ENCODE data around the gene KCTD19.
A peak's percentile ranks its signal among the peaks of the same experiment; 100 is the strongest.
"Not testable (repeated sequence)": the region's sequence is repeated elsewhere in the genome, so short reads cannot be mapped to it uniquely, and the experiment has no call there.

KCTD19 gene

DNA sequence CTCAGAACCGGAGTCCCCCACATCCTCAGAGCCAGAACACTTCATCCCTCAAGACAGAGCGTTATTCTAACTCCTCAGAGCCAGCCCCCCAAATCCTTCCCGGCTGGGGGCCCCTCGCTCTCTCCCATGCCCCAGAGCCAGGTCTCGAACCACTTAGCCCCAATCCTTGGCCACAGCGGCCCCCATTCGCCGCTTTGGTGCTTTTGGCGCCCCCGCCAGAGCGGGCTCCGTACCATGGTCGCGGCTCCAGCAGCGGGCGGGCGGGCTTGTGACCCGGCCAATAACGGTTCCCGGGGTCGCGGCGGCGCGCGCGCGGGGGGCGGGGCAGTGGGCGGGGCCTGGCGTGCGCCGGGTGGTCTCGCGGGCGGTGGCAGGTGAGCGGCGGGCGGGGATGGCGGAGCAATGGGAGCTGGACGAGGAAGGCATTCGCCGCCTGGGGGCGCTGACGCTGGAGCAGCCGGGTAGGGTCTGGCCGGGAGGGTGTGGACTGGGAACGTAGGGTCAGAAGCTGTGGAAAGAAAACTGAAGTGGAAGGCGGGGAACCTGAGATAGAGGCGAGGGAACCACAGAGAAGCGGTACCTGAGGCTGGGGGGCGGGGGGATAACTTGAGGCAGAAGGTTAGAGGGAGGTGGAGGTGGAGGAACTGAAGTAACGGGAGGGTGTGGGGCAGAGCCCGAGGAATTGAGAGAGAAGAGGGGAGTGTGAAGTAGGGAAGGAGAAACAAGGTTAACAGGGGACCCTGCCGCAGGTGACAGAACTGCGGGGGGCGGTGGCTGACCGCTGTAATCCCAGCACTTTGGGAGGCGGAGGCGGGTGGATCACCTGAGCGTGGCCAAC lies at the start of gene KCTD19, which contains the start of gene LRRC36:
KCTD19 (minus strand) TSS at position 270 of the 838 bp plus-strand sequence; CDS start at position 236, 34 bp downstream.
LRRC36 (plus strand) TSS at position 344 of the 838 bp plus-strand sequence; CDS start at position 392, 48 bp downstream.
- peak; percentile 23 for DNase-seq (ENCODE audit: low read depth)

DNA sequence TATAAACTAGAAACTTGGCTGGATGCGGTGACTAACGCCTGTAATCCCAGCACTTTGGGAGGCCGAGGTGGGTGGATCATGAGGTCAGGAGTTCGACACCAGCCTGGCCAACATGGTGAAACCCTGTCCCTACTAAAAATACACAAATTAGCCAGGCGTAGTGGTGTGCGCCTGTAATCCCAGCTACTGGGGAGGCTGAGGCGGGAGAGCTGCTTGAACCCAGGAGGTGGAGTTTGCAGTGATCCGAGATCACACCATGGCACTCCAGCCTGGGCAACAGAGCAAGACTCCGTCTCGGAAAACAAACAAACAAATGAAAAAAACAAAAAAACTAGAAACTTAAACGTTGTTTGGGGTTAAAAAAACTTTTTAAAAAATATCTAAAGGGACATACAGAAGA lies 49.5 kb upstream of the KCTD19 start:
- DNase-seq (ENCODE audit: low read depth) = not testable (repeated sequence)

DNA sequence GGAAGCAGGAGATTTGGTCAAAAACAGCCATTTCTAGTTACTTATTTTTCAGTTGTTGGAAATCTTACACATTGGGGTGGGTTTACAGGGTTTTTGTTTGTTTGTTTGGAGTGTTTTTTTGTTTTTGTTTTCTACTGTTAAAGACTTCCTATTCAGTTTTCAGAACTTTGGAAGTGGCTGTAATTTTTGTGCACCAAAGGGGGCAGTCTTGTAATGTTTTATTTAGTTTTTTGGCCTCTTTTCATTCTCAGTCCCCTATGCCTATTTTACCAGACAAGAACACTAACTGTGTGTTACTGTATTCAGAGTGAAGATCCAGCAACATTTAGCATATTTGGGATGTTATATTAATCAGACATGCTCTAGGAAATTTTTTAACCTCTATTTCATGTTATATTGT lies 46.1 kb upstream of the KCTD19 start:
- no peak for DNase-seq (ENCODE audit: low read depth)

DNA sequence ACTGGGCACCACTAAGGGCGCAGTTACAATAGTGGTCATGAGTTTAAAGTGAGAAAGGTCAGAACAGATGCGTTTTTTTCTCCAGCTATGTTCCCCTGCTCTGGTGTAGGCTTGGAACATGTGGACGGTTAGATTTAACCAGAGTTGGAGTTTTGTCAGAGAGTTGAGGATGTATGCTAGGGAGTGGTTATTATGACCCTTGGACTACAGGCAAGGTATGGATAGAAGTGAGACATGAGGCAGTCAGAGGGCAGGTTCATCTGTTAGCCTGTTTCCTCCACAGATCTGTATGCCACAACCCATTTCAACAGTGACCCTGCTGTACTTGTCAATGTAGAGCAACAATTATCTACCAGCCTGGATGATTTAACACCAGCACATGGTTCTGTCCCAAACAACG lies 44.1 kb upstream of the KCTD19 start:
- no peak for DNase-seq (ENCODE audit: low read depth)

DNA sequence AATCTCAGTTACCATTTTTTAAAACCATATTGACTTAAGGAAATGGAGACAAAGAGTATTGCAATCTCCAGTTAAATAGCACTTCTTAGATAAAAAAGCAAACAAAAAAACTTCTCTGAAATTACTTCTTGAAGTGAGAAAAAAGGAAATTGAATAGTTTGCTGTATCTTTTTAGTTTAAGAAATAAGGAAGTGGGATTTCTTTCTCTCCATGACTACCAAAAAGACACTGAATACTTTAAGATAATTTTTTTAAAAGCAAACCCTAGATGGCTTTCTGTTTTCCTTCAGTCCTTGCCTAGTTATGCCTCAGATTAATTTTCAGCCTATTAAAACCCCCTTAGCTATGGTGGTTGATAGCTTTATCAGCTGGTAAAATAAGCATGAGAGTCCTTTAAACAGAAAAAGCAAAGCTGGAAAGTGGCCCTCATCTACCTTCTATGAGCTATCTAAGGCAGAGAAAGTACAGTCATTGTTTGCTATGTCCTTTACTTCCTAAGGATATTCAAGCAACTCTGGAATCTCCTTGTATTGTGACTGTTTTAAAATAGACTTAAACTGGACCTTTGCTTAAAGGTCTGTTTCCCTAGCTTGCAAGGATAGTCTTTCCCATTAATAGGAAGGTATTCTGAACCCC lies 38.2 kb upstream of the KCTD19 start:
- no peak for DNase-seq (ENCODE audit: low read depth)

DNA sequence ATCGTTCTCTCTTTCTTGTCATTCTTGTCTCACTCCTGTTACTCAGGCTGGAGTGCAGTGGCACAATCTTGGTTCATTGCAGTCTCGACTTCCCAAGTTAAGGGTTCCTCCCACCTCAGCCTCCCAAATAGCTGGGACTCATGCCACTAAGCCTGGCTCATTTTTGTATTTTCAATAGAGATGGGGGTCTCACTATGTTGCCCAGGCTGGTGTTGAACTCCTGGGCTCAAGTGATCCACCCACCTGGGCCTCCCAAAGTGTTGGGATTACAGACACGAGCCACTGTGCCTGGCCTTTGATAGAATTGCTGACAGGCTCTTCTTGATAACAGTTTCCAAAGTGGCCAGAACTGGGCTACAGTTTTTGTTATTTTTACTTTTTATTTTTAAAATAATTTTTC lies 34.5 kb upstream of the KCTD19 start:
- no peak for DNase-seq (ENCODE audit: low read depth)

DNA sequence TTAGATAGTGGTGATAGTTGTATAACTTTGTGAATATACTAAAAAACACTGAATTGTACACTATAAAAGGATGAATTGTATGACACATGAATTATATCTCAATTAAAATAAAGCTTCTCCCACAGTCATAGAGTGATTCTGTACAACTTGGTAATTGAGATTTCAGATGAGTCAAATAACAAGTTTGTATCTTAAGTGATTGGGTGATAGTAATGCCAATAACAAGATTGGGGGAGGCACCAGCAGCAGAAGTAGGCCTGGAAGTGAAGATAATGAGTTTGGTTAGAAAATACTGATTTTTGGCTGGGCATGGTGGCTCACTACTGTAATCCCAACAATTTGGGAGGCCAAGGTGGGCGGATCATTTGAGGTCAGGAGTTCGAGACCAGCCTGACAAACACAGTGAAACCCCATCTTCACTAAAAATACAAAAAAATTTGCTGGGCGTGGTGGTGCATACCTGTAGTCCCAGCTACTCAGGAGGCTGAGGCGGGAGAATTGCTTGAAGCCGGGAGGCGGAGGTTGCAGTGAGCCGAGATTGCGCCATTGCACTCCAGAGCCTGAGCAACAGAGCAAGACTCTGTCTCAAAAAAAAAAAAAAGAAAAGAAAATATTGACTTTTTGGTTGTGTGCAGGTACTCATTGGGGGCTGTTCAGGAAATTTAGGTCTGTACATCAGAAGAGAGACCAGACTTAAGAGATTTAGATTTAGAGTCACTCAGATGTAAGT lies 33.2 kb upstream of the KCTD19 start:
- DNase-seq (ENCODE audit: low read depth) = not testable (repeated sequence)

DNA sequence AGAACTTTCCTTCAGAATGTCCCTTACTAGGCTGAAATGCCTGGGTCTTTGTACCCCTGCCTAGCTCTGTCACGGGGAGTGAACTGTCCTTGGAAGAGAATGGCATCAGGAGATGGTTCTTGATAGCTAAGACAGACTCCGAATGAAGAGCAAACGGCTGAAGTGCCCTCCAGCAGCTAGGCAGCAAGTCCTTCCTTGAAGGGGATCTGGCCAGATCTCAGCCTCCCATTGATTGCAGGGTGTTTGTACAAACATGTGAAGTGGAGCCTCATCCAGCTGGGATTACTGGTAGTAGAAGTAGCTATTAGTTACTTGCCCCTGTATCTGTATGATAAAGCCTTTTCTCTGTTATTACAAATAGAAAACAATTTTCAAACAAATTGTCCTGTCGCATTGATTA lies 31.0 kb upstream of the KCTD19 start:
- DNase-seq (ENCODE audit: low read depth) = no peak

DNA sequence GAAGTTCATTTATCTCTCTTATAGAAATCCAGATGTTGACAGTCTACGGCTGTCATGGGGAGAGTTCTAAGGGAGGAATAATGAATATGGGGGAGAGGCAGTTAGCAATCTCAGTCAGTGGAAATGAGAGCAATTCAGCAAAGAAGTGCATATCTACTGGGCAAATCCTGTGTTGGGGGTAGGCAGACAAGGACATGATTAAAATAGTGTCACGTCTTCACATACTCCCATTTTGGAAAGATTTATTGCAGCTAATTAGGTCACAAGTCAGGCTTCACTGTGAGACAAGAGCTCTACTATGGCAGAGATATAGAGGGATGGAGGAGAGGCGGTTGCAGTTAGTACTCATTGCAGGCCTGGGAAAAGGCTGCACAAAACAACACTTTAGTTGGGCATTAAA lies 29.9 kb upstream of the KCTD19 start:
- DNase-seq (ENCODE audit: low read depth) = no peak

DNA sequence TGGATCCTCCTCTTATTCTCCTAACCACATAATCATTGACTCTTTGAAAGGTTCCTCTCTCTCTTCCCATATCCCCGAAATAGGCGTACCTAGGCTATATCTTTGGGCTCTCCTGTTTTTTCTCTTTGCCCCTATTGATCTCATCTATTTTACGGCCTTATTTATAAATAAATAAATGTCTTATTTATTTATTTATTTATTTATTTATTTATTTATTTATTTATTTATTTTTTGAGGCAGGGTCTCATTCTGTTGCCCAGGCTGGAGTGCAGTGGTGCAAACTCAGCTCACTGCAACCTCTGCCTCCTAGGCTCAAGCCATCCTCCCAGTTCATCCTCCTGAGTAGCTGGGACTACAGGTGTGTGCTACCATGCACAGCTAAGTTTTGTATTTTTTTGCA lies 25.9 kb upstream of the KCTD19 start:
- DNase-seq (ENCODE audit: low read depth) = not testable (repeated sequence)

DNA sequence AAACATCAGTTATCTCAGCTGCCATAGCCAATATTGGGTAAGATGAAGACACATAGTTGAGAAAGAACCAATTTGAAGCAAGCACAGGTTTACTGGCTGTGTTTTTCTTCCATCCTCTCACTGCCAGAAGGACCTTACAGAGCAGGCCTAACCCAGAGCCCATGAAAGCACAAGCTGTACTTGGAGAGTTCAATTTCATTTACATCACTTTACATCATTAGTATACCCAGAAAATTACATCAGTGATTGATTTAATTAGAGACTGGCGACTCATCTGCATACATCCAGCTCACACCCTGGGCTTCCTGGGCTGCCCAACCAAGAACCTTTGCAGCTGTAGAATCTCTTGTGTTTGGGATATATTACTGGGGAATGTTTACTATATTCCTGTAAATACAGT lies 23.8 kb upstream of the KCTD19 start:
- DNase-seq (ENCODE audit: low read depth) = no peak

DNA sequence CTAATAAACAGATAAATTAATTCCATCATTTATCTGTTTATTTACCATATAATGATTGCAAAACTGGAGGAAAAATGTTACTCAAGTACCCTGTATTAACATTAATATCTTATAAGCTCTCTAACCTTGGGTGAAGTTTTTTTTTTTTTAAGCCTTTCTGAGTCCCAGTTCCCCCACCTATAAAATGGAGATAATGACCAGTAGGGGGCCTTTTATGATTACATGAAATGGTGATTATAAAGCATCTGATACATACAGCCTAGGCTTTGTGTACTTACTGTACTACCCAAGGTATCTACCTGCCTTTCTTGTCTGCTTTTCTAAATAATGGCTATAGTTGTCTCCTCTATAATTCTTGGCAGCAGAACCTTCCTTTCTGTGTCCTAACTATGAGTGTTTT lies 22.6 kb upstream of the KCTD19 start:
- peak; percentile 28 for DNase-seq (ENCODE audit: low read depth)

DNA sequence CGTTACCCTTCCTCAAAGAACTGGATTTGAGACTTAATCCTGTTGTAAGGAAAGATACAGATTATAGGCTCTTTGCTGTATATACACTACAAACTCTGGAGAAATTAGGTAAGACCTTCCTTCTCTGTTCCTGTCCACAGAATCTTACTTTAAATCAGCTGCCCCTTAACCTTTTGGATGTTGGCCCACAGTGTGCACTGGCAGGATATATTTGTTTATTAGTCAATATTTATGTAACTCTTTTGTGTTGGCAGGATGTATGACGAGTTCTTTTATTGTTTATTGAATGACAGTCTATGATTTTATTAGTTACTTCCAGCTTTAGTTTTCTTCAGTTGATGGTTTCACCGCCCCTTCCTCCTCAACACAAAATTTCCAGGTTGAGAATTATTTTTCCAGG lies 19.8 kb upstream of the KCTD19 start:
- DNase-seq (ENCODE audit: low read depth) = no peak

DNA sequence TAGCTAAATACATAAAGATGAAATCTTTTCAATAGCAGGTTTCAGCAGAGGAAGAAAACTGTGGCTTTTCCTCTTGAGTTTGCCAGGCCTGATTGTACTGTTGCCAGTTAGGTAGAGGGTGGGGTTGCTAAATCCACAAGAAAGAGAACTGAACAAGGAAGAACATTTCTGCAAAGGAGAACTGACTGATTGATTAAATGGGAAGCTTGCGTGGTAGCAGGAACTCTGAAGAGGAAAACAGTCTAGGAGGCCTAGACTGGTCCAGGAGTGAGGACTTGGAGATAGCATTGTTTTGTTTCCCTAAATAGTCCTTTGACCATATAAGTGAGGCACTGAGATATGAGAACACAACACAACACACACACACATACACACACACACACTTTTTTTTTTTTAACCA lies 18.9 kb upstream of the KCTD19 start:
- no peak for DNase-seq (ENCODE audit: low read depth)

DNA sequence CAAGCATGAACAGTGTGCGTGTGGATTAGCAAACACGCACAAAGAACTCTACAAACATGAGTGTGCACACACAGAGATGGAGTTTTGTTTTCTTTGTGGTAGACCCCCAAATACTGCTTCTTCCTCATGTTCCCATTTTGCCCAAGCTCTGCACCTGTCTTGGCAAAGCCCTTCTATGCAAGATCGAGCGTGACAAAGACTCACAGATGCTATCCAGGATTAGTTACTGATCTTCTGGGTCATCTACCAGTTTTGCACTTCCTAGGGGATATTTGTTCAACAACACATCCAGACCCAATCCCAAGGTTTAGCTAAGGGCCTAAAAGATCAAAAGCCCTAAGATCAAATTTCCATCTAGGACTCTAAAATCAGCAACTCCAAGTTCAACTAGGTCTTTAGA lies 16.1 kb upstream of the KCTD19 start:
- no peak for DNase-seq (ENCODE audit: low read depth)

DNA sequence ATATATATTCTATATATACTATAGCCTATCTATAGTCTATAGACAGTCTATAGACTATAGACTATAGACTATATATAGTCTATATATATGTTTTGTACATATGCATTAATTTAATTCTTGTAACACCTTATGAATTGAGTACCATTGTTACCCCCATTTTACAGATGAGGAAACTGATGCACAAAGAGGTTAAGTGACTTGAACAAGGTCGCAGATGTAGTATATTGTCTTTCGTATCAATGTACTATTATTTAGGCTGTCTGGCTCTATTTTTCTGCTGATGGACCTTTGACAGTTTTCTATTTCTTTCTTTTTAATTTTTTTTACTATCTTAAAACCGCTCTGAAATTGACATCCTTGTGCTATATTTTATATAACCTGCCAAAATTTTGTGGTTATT lies 14.7 kb upstream of the KCTD19 start:
- DNase-seq (ENCODE audit: low read depth) = no peak

DNA sequence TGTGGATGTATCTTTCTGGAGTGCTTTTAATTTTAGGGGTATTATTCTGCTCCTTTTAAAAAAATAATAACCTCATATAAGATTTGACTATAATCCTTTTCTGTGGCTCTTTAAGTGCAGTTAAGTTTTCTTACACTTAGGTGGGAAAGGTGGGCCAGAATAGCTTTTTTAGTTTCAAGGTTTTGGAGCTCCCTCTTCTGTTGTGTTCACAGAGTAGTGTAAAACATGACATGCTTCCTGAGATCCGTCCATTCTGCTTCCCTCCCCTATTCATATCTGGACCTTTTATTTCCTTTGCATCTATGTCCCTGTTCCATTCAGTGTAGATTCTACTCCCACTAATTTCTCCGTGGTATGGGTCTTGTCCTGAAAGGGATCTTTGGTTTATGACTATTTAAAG lies 12.9 kb upstream of the KCTD19 start:
- peak; percentile 35 for DNase-seq (ENCODE audit: low read depth)

DNA sequence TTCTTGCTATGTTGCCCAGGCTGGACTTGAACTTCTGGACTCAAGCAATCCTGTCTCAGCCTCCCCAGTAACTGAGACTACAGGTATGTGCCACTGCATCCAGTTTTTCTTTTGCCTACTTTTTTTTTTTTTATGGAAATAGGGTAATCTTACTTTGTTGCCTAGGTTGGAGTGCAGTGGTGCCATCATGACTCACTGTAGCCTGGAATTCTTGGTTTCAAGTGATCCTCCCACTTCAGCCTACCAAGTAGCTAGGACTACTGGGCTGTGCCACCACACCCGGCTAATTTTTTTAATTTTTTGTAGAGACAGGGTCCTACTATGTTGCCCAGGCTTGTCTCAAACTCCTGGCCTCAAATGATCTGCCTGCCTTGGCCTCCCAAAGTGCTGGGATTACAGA lies 10.1 kb upstream of the KCTD19 start:
- no peak for DNase-seq (ENCODE audit: low read depth)

DNA sequence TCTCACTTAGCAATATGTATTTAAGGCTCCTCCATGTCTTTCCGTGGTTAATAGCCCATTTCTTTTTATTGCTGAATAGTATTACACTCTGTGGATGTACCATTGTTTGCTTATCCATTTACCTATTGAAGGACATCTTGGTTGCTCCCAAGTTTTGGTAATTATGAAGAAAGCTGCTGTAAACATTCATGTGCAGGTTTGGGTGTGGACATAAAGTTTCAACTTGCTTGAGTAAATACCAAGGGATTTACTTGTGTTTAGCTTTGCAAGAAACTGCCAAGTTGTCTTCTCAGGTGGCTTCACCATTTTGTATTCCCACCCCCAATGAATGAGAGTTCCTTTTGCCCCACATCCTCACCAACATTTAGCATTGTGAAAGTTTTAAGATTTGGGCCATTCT lies 9.6 kb upstream of the KCTD19 start:
- DNase-seq (ENCODE audit: low read depth) = no peak

DNA sequence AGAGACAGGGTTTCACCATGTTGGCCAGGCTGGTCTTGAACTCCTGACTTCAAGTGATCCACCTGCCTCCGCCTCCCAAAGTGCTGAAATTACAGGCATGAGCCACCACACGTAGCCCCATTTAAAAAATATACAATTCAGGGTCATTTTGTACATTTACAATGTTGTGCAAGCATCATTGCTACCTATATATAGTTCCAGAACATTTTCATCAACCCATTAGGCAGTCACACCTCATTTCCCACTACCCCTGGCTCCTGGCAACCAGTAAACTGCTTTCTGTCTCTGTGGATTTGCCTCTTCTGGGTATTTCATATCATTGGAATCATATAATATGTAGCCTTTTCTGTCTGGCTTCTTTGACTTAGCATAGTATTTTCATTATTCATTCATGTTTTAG lies 6.8 kb upstream of the KCTD19 start:
- DNase-seq (ENCODE audit: low read depth) = no peak

DNA sequence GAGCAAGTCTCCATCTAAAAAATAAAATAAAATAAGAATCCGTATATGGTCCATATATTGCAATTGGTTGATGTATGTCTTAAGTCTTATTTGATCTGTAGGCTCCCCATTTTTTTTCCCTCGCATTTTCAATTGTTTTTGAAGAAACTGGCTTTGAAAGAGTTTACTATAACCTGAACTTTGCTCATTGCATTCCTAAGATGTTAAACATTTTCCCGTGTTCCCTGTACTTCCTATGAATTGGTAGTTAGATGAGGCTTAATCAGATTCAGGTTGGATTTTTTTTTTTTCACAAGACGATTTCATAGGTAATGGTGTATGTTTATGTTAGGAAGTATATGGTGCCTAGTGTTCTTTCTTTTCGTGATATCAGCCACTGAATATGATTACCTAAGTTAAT lies 3.4 kb upstream of the KCTD19 start:
- peak; percentile 14 for DNase-seq (ENCODE audit: low read depth)

DNA sequence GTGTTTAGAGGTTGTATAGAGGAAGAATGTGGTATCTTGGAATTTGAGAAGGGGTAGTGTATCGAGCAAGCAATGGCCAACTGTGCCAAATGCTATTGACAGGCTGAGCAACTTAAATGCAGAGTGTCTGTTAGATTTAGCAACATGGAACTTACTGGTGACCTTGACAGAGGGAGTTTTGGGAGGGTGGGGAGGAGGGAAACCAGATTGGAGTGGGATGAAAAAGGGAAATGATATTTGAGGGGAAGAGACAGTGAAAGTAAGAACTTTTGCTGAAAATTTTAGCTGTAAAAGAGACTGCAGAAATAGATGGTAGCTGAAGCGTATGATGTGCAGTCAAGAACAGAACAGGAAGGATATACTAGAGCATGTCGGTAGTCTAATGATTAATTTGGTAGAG lies 1.2 kb upstream of the KCTD19 start:
- DNase-seq (ENCODE audit: low read depth) = no peak

DNA sequence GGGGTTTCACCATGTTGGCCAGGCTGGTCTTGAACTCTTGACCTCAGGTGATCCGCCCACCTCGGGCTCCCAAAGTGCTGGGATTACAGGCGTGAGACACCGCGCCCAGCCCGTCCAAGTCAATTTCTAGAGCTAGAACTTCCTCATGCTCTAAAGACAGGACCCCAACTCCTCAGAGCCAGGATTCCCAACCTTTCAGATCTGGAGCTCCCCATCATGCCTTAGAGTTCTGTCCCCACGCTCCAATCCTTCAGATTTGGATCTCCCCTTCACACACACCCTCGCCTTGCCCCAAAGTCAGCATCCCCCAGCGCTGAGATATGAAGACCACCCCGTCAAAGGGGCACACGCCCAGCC lies 448 bp downstream of the KCTD19 start:
- DNase-seq (ENCODE audit: low read depth) = no peak

Measured in iris pigment epithelial cell (primary cell).